WTC11 (cell line): ENCODE measurements around the gene ELOB.
A peak's percentile ranks its signal among the peaks of the same experiment; 100 is the strongest.

ENCODE experiments used
- NFATC4 ChIP-seq: fragments of 250-450 bp; sonication (Bioruptor Pico); IDR thresholded peaks from 2 replicates; pipeline ENCODE4 v1.9.0; 2021; ENCODE audit warnings: mild to moderate bottlenecking
- TEAD4 ChIP-seq: sonication (generic); formaldehyde crosslinking; IDR thresholded peaks from 2 replicates; pipeline ENCODE4 v1.8.0; 2022; ENCODE audit warnings: mild to moderate bottlenecking, missing genetic modification reagents
- TF ChIP-seq, protein P1 (sequence below): sonication (generic); formaldehyde crosslinking; IDR thresholded peaks from 2 replicates; pipeline ENCODE4 v1.8.1; 2022; ENCODE audit warnings: mild to moderate bottlenecking, moderate library complexity, missing genetic modification reagents
- TF ChIP-seq, protein P2 (sequence below): fragments of 200-600 bp; IDR thresholded peaks from 2 replicates; pipeline ENCODE4 v1.8.0; 2022; ENCODE audit warnings: antibody characterized with exemption
- TF ChIP-seq, protein P3 (sequence below): sonication (generic); formaldehyde crosslinking; IDR thresholded peaks from 2 replicates; pipeline ENCODE4 v1.8.1; 2022; ENCODE audit warnings: mild to moderate bottlenecking, missing genetic modification reagents, moderate library complexity, borderline replicate concordance
- TF ChIP-seq, protein P4 (sequence below): sonication (generic); formaldehyde crosslinking; conservative IDR thresholded peaks from 2 replicates; pipeline ENCODE4 v1.8.1; 2023; ENCODE audit warnings: mild to moderate bottlenecking, low read depth, missing genetic modification reagents, moderate library complexity

DNA sequence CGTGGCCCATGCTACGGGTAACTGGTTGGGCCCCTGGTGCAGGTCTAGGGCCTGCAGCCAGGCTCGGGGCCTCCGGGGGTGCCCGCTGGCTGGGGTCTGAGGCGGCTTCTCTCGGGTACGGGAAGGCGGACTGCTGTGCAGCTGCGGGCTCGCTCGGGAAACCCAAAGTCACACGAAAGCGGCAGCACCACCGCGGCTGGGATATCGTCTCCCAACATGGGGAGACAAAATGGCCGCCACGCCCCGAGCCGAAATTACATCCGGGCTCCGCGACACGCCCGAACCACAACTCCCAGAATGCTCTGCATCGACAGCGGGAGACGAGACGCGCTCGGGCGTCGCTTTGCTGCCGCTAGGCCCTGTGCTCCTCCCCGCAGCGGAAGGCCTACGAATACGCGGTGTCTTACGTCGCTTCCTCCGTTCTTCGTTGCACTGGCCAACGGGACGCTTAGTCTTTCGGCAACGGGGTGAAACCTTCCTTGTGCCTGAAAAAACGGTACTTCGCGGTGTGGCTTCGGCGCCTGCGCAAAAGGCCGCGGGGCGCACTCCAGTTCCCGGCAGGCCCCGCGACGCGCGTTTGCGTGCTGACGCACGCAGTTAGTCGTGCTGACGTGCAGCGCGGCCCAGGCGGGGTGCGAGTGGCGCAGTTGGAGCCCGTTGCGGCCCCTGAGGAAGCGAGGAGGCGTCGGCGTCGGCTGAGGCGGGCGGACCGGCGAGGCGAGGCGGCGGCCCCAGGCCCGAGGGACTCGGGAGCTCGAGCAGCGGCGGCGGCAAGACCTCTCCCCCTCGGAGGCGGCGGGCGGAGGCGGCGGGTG lies 24.8 kb downstream of the ELOB start, which contains the start of gene SRRM2:
- TF ChIP-seq NFATC4 (CRISPR knock-in tag), result no peak
- TF ChIP-seq TEAD4, result no peak
- TF ChIP-seq, protein P1, sequence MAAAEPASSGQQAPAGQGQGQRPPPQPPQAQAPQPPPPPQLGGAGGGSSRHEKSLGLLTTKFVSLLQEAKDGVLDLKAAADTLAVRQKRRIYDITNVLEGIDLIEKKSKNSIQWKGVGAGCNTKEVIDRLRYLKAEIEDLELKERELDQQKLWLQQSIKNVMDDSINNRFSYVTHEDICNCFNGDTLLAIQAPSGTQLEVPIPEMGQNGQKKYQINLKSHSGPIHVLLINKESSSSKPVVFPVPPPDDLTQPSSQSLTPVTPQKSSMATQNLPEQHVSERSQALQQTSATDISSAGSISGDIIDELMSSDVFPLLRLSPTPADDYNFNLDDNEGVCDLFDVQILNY, result peak; percentile 56; the same call in 1 of the 2 replicates
- TF ChIP-seq, protein P2, sequence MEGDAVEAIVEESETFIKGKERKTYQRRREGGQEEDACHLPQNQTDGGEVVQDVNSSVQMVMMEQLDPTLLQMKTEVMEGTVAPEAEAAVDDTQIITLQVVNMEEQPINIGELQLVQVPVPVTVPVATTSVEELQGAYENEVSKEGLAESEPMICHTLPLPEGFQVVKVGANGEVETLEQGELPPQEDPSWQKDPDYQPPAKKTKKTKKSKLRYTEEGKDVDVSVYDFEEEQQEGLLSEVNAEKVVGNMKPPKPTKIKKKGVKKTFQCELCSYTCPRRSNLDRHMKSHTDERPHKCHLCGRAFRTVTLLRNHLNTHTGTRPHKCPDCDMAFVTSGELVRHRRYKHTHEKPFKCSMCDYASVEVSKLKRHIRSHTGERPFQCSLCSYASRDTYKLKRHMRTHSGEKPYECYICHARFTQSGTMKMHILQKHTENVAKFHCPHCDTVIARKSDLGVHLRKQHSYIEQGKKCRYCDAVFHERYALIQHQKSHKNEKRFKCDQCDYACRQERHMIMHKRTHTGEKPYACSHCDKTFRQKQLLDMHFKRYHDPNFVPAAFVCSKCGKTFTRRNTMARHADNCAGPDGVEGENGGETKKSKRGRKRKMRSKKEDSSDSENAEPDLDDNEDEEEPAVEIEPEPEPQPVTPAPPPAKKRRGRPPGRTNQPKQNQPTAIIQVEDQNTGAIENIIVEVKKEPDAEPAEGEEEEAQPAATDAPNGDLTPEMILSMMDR, result no peak
- TF ChIP-seq, protein P3, sequence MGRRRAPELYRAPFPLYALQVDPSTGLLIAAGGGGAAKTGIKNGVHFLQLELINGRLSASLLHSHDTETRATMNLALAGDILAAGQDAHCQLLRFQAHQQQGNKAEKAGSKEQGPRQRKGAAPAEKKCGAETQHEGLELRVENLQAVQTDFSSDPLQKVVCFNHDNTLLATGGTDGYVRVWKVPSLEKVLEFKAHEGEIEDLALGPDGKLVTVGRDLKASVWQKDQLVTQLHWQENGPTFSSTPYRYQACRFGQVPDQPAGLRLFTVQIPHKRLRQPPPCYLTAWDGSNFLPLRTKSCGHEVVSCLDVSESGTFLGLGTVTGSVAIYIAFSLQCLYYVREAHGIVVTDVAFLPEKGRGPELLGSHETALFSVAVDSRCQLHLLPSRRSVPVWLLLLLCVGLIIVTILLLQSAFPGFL, result 0 out of 2 replicates have a peak, but pooled peaks have one; percentile 49
- TF ChIP-seq, protein P4, sequence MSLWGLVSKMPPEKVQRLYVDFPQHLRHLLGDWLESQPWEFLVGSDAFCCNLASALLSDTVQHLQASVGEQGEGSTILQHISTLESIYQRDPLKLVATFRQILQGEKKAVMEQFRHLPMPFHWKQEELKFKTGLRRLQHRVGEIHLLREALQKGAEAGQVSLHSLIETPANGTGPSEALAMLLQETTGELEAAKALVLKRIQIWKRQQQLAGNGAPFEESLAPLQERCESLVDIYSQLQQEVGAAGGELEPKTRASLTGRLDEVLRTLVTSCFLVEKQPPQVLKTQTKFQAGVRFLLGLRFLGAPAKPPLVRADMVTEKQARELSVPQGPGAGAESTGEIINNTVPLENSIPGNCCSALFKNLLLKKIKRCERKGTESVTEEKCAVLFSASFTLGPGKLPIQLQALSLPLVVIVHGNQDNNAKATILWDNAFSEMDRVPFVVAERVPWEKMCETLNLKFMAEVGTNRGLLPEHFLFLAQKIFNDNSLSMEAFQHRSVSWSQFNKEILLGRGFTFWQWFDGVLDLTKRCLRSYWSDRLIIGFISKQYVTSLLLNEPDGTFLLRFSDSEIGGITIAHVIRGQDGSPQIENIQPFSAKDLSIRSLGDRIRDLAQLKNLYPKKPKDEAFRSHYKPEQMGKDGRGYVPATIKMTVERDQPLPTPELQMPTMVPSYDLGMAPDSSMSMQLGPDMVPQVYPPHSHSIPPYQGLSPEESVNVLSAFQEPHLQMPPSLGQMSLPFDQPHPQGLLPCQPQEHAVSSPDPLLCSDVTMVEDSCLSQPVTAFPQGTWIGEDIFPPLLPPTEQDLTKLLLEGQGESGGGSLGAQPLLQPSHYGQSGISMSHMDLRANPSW (CRISPR knock-in tag), result no peak
